Caco-2 (cell line): Measurements from ENCODE around the gene MAST4. TPM values are rescaled to one million over a fixed set of nuclear protein-coding genes. Genes with fewer than 3 reads are reported as not detected.
A peak's percentile ranks its signal among the peaks of the same experiment; 100 is the strongest.

Experiments used
- BruUV-seq: library from RNA; stranded (reverse); fragments of 400-500 nt; replicated peaks from 2 replicates; lab custom pipeline; 2021; lab: Mats Ljungman, UMichigan
- CTCF ChIA-PET: fragments of 300-600 bp; sonication (Branson Sonifier 250); formaldehyde crosslinking; loops from one replicate; lab custom pipeline; 2022; ENCODE audit warnings: antibody characterized with exemption; lab: Charles Lee
- POLR2A ChIA-PET: fragments of 300-600 bp; sonication (Branson Sonifier 250); formaldehyde crosslinking; loops from one replicate; lab custom pipeline; 2022; ENCODE audit warnings: antibody characterized with exemption; lab: Charles Lee
- DNase-seq, 2 experiments: peaks; one replicate each; pipeline versions ENCODE4 v3.0.0 to v3.0.0-alpha.2; 2020 to 2022
- H3K27me3 ChIP-seq: replicated peaks from 2 replicates; pipeline ENCODE4 v1.6.0; 2011; ENCODE audit warnings: low read length; ENCODE audit not compliant: control insufficient read depth, insufficient read depth
- H3K36me3 ChIP-seq: 2 replicates; pipeline ENCODE4 v1.5.1; 2011; ENCODE audit warnings: low read length; ENCODE audit not compliant: control insufficient read depth, insufficient read depth
- H3K4me1 ChIP-seq: fragments of 250-450 bp; sonication (Bioruptor Pico); 2 replicates; pipeline ENCODE4 v1.5.1; 2020; ENCODE audit warnings: mild to moderate bottlenecking
- H3K4me3 ChIP-seq: 2 replicates; pipeline ENCODE4 v1.5.1; 2011; ENCODE audit warnings: low read depth, mild to moderate bottlenecking, control low read depth, low read length
- H3K9me3 ChIP-seq: fragments of 250-450 bp; sonication (Bioruptor Pico); 2 replicates; pipeline ENCODE4 v1.5.1; 2020; ENCODE audit warnings: mild to moderate bottlenecking, moderate library complexity
- H3K27ac Mint-ChIP-seq: one replicate; pipeline ENCODE4 v1.8.0; 2022; ENCODE audit warnings: mixed read lengths; ENCODE audit not compliant: unreplicated experiment
- H3K27me3 Mint-ChIP-seq: one replicate; pipeline ENCODE4 v1.8.0; 2022; ENCODE audit warnings: mixed read lengths; ENCODE audit not compliant: insufficient read depth, unreplicated experiment
- H3K36me3 Mint-ChIP-seq: one replicate; pipeline ENCODE4 v1.8.0; 2022; ENCODE audit warnings: mild to moderate bottlenecking, mixed read lengths; ENCODE audit not compliant: insufficient read depth, unreplicated experiment
- H3K4me1 Mint-ChIP-seq: one replicate; pipeline ENCODE4 v1.8.0; 2022; ENCODE audit warnings: low read depth, mixed read lengths; ENCODE audit not compliant: unreplicated experiment
- H3K4me3 Mint-ChIP-seq: one replicate; pipeline ENCODE4 v1.8.0; 2022; ENCODE audit warnings: mild to moderate bottlenecking, moderate library complexity, mixed read lengths; ENCODE audit not compliant: unreplicated experiment
- H3K9me3 Mint-ChIP-seq: one replicate; pipeline ENCODE4 v1.8.0; 2022; ENCODE audit warnings: mixed read lengths; ENCODE audit not compliant: unreplicated experiment
- intact Hi-C: fragments of 100-400 bp; cut with micrococcal nuclease; formaldehyde crosslinking; loops from one replicate; pipeline ENCODE4 v1.10.0; 2022; ENCODE audit not compliant: unreplicated experiment
- total RNA-seq: library from RNA; stranded (reverse); gene quantifications from 2 replicates; pipeline ENCODE4 v1.2.3, GENCODE V29; 2022
- TF ChIP-seq, protein P1 (sequence below), 2 experiments: fragments of 200-600 bp in 1 of 2; IDR thresholded peaks; 1 replicate in 1 of 2; 2 replicates in 1 of 2; pipeline versions ENCODE4 v1.5.1 to v1.8.0; 2011 to 2022; ENCODE audit warnings: antibody characterized with exemption in 1 of 2, control low read depth in 1 of 2, inconsistent platforms in 1 of 2, low read depth in 1 of 2, low read length in 1 of 2, mild to moderate bottlenecking in 1 of 2, moderate library complexity in 1 of 2; ENCODE audit not compliant: insufficient read depth in 1 of 2, severe bottlenecking in 1 of 2, unreplicated experiment in 1 of 2

MAST4 gene
- total RNA-seq, 1 experiment from 2014 or later, result 17.8 TPM

DNA sequence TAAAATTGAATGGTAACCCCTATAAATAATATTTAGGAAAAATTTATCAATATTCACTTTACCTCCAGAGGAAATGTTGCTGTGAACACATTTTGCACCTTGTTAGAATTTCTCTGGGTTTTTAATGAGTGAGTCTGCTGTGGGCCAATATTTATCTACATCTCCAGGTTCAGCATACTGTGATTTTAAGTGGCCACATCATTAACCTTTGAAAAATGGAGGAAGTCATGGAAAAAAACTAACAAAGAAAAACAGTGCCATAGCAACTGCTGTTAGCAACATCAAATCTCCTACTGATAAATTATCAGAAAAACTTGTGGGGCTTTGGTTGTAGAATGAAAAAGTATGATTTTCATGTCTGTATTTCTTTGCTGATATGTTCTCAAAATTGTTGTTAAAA, 545.5 kb downstream of the MAST4 start:
- Mint-ChIP-seq H3K36me3 (peaks cover 56% of the 10 kb centered on the region), H3K4me3 (no peak overlapping the region), H3K27me3 (no peaks in the 10 kb centered on the region), H3K4me1 (peaks cover 14% of the 10 kb centered on the region), H3K27ac (no peak overlapping the region), H3K9me3 (no peaks in the 10 kb centered on the region)
- CTCF ChIA-PET, result no interaction called here
- DNase-seq, result no peak
- Histone ChIP-seq H3K4me3 (no peak overlapping the region), H3K9me3 (no peaks in the 10 kb centered on the region), H3K4me1 (peaks cover 18% of the 10 kb centered on the region), H3K36me3 (0 out of 2 replicates have a peak, but pooled peaks cover 1% of the 10 kb centered on the region), H3K27me3 (no peaks in the 10 kb centered on the region)
- POLR2A ChIA-PET, result no interaction called here
- intact Hi-C loops, result loop anchor here (5.0 kb wide), 2 partner anchors 89 to 139 kb away; no protein-coding TSS in a partner anchor
- TF ChIP-seq, protein P1, sequence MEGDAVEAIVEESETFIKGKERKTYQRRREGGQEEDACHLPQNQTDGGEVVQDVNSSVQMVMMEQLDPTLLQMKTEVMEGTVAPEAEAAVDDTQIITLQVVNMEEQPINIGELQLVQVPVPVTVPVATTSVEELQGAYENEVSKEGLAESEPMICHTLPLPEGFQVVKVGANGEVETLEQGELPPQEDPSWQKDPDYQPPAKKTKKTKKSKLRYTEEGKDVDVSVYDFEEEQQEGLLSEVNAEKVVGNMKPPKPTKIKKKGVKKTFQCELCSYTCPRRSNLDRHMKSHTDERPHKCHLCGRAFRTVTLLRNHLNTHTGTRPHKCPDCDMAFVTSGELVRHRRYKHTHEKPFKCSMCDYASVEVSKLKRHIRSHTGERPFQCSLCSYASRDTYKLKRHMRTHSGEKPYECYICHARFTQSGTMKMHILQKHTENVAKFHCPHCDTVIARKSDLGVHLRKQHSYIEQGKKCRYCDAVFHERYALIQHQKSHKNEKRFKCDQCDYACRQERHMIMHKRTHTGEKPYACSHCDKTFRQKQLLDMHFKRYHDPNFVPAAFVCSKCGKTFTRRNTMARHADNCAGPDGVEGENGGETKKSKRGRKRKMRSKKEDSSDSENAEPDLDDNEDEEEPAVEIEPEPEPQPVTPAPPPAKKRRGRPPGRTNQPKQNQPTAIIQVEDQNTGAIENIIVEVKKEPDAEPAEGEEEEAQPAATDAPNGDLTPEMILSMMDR (IDR thresholded peaks at IDR 0.05; ENCODE audit: insufficient read depth in 1 of 2, low read depth in 1 of 2, low read length in 1 of 2, severe bottlenecking in 1 of 2, unreplicated experiment in 1 of 2), result no peak
- BruUV-seq, result no TSS peak

DNA sequence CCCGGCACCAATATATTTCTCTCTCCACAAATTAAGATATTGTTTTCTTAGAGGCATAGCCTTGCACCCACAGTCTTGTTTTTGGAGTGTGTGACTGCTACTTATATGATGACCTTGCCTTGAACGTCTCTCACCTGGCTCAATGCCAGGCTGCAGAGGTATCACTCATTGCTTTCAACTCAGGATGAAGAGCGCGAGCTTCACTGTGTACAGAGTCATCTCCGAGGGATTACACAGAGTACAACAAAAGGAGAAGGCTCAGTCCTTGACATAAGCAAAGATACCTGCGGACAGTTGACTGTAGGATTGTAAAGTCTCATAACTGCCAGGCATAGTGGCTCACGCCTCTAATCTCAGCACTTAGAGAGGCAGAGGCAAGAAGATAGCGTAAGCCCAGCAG, 546.6 kb downstream of the MAST4 start:
- no peak overlapping the region for H3K4me3 Mint-ChIP-seq
- CTCF ChIA-PET, result no interaction called here
- no peaks in the 10 kb centered on the region for H3K9me3 Mint-ChIP-seq
- intact Hi-C loops, result loop anchor here (5.0 kb wide), 2 partner anchors 91 to 141 kb away; no protein-coding TSS in a partner anchor
- no peaks in the 10 kb centered on the region for H3K27me3 Mint-ChIP-seq
- DNase-seq, result no peak
- H3K27ac Mint-ChIP-seq, result no peak overlapping the region
- no peaks in the 10 kb centered on the region for H3K27me3 ChIP-seq
- peaks cover 48% of the 10 kb centered on the region for H3K36me3 Mint-ChIP-seq
- no peak overlapping the region for H3K4me3 ChIP-seq
- BruUV-seq, result no TSS peak
- H3K4me1 ChIP-seq, result peaks cover 18% of the 10 kb centered on the region
- 0 out of 2 replicates have a peak, but pooled peaks cover 1% of the 10 kb centered on the region for H3K36me3 ChIP-seq
- TF ChIP-seq, protein P1 (IDR thresholded peaks at IDR 0.05; ENCODE audit: insufficient read depth in 1 of 2, low read depth in 1 of 2, low read length in 1 of 2, severe bottlenecking in 1 of 2, unreplicated experiment in 1 of 2), result no peak
- POLR2A ChIA-PET, result no interaction called here
- H3K9me3 ChIP-seq, result no peaks in the 10 kb centered on the region
- H3K4me1 Mint-ChIP-seq, result peaks cover 14% of the 10 kb centered on the region

DNA sequence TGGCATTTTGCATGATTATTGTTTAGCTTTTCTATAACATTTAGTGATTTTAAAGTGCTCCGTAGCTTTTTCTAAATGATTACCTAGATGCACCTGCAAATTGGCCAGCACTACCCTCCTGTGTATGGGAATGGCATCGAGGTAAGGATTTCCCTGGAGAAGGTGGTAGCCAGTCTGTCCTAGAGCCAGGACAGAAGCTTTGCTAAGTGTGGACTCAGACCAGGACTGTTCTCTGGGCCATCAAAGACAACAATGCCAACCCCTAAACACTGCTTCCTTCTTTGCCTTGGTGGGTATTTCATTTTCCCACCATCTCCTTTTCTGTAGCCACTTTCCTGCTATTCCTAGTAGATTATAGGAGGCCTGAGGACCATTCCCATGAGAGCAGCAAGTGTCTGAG, 547.4 kb downstream of the MAST4 start:
- BruUV-seq, result no TSS peak
- Mint-ChIP-seq H3K36me3 (peaks cover 47% of the 10 kb centered on the region), H3K27me3 (no peaks in the 10 kb centered on the region), H3K9me3 (no peaks in the 10 kb centered on the region), H3K4me1 (peaks cover 14% of the 10 kb centered on the region), H3K27ac (peak overlapping the region; percentile 15), H3K4me3 (no peak overlapping the region)
- H3K36me3 ChIP-seq, result 0 out of 2 replicates have a peak, but pooled peaks cover 1% of the 10 kb centered on the region
- H3K9me3 ChIP-seq, result no peaks in the 10 kb centered on the region
- TF ChIP-seq, protein P1 (IDR thresholded peaks at IDR 0.05; ENCODE audit: insufficient read depth in 1 of 2, low read depth in 1 of 2, low read length in 1 of 2, severe bottlenecking in 1 of 2, unreplicated experiment in 1 of 2), result no peak
- peaks cover 18% of the 10 kb centered on the region for H3K4me1 ChIP-seq
- no peak for DNase-seq
- ChIA-PET POLR2A (interaction anchor here (0.5 to 0.6 kb wide), 2 partner anchors 10 to 1072 kb away, joined by 4 to 7 read pairs; no protein-coding TSS in a partner anchor), CTCF (interaction anchor here (1.2 kb wide), 1 partner anchor 139 kb away, joined by 3 read pairs; no protein-coding TSS in a partner anchor)
- H3K4me3 ChIP-seq, result no peak overlapping the region
- no peaks in the 10 kb centered on the region for H3K27me3 ChIP-seq
- intact Hi-C loops, result loop anchor here (5.0 kb wide), 2 partner anchors 91 to 141 kb away; no protein-coding TSS in a partner anchor
